C4-2B (cell line): ENCODE measurements around the gene MDC1.

Experiments used
- ZFX ChIP-seq: fragments of 450-650 bp; IDR thresholded peaks from 2 replicates; pipeline ENCODE4 v1.6.1; 2017
- TF ChIP-seq, protein P1 (sequence below): fragments of 450-650 bp; conservative IDR thresholded peaks from 2 replicates; pipeline ENCODE4 v1.5.1; 2017; ENCODE audit warnings: mild to moderate bottlenecking

- TF ChIP-seq, protein P1, sequence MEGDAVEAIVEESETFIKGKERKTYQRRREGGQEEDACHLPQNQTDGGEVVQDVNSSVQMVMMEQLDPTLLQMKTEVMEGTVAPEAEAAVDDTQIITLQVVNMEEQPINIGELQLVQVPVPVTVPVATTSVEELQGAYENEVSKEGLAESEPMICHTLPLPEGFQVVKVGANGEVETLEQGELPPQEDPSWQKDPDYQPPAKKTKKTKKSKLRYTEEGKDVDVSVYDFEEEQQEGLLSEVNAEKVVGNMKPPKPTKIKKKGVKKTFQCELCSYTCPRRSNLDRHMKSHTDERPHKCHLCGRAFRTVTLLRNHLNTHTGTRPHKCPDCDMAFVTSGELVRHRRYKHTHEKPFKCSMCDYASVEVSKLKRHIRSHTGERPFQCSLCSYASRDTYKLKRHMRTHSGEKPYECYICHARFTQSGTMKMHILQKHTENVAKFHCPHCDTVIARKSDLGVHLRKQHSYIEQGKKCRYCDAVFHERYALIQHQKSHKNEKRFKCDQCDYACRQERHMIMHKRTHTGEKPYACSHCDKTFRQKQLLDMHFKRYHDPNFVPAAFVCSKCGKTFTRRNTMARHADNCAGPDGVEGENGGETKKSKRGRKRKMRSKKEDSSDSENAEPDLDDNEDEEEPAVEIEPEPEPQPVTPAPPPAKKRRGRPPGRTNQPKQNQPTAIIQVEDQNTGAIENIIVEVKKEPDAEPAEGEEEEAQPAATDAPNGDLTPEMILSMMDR = no peak
- no peak for TF ChIP-seq ZFX
These were observed 27.1 kb upstream of the MDC1 start, which contains the start of gene IER3 for GRCh38 chr6:30744054-30744805.
